PC-9 (cell line): Measurements from ENCODE around the gene COL13A1.

ENCODE experiments used
- CTCF ChIP-seq: fragments of 200-600 bp; sonication (generic); conservative IDR thresholded peaks from 2 replicates; pipeline ENCODE4 v1.6.1; 2017; ENCODE audit warnings: mixed run types, antibody characterized with exemption, mild to moderate bottlenecking, moderate library complexity
- EZH2 ChIP-seq: fragments of 200-600 bp; sonication (generic); IDR thresholded peaks from 2 replicates; pipeline ENCODE4 v1.8.0; 2017; ENCODE audit warnings: antibody characterized with exemption, low read depth

- no peak for TF ChIP-seq CTCF
- TF ChIP-seq EZH2: no peak
Observed at GRCh38 chr10:69855346-69856111, 53.8 kb downstream of the COL13A1 start.
